GM21576 (cell line): ENCODE data around the gene VASN.
"Not testable (repeated sequence)": the region's sequence is repeated elsewhere in the genome, so short reads cannot be mapped to it uniquely, and the experiment has no call there.

Source experiments
- ATAC-seq: cut with Tn5 transposase; IDR thresholded peaks from one replicate; pipeline ENCODE4 v1.9.1; 2021; ENCODE audit warnings: mild to moderate bottlenecking, moderate library complexity; ENCODE audit not compliant: unreplicated experiment

Gene VASN

DNA sequence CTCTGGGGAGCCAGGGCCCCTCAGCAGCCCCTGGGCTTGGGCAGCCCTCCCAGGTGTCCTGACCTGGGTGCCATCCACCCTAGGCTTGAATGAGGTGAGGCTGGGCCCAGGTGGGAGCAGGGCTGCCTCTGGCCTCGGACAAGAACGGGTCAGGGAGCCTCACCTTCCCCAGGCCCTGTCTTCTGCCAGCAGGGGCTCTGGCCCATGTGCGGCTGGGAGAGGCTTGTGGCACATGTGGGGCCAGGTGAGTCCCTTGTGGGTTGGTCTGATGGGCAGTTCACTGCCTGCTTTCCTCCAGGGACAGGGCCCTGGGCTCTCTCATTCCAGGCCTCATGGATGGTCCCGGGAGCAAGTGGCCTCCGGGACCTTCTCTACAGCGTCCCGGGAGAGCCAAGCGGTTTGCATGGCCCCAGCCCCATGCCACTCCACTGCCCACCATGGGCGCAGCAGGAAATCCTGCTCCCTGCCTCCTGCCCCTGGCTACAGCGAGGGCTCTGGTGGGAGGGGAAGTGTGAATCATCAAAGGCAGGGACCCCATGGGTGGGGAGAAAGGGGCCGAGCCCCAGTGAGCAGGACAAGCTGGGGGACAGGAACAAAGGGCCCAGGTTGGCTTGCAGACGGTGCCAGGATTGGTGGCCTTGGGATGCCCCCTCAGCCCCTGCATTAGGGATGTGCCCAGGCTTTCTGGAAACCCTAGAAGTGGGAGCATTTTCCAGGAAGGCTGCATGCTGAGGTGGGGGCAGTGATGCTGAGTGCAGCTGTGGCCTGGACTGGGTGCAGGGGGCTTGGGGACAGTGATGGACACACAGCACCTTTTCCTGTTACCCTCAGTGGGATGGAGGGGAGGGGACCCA lies 12.2 kb downstream of the VASN start:
- ATAC-seq: no peak

DNA sequence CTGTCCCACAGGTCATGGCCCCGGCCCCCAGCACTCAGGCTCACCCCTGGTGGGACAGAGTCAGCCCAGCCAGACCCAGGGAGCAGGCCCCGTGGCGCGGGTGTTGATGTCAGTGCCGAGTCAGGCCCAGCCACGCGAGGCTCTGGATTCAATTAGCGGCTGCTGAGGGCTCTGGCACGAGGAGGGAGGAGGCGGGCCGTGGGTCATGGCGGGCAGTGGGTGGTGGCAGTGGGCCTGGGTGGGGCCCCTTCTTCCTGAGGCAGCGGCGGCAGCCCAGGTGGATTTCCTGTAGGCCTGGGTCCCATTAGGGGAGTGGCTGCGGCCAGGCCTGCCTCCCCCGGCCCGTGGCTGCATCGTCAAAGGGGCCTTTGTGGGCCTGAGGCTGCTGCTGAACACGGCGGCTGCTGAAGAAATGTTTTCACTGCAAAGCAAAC lies 12.9 kb downstream of the VASN start:
- ATAC-seq: no peak

DNA sequence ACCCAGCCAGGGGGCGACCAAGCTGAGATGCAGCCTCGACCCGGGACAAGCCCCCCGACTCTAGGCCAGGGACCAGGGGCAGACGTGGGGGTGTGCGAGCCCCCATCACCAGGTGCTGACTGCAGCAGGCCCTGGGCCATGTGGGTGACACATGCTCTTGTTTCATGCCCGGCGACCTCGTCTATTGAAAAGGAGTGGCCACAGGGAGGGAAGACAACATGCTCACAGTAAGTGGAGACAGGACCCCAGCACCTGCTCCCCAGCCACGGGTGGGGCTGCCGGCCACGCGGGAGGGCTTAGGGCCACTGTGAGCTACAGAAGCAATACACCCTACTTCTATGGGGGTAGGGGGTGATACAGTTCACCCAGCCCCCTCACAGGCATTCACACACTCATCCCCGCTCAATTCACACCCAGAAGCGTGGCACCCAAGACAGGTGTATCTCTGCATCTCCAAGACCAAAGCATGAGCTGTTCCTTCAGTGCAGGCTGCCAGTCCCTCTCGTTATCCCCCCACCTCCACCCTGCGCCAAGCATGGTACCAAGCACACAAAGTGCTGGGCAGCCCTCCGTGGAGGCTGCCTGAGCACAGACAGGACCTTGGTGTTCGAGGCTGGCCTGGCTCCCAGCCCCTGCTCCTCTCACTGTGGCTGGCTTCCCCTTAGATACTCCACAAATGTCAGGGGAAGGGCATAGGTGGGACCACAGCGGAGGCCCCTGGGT lies 13.6 kb downstream of the VASN start:
- ATAC-seq: no peak

DNA sequence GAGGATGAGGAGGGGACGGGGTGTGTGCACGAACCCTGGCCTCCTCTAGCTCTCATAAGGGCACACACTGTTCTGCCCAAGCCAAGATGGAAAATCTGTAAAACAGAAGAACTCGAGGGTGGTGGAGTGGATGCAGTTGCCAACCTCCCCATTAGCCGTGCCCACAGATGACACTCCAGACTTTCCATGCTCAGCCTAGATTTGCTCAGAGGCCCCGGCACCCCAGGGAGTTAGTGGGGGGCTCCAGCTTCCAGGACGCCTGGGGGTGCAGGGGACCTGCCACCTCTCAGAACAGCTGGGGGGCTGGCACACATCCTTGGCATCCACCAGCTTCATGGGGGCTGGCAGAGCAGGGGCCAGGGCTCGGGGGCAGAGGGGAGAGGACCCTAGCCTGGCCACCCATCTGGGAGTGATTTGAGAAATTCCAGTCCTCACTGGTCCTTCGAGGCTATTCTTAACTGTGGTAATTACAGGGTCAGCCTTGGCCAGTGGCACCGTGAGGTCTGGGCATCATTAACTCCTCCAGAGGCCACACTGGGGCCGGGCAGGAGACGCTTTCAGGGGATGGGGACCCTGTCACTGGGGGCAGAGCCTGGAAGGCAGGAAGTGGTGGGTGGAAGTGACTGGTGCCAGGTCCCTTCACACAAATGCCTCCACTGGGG lies 14.3 kb downstream of the VASN start:
- ATAC-seq: no peak

DNA sequence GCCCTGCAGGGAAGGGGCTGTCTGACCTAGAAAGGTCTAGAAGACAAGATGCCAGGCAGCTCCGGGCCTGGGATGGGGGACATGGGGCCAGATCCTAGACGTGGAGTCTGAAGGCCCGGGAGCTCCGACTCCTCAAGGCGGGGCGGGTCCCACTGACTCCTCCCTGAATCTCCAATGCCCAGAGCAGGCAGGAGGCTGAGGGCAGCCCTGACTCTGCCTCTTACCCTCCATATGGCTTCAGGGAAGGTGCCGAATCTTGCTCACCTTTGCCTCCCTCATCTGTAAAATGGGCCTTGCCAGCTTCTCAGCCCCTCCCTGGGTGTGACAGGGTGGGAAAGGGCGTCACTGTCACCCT lies 14.8 kb downstream of the VASN start:
- ATAC-seq: no peak

DNA sequence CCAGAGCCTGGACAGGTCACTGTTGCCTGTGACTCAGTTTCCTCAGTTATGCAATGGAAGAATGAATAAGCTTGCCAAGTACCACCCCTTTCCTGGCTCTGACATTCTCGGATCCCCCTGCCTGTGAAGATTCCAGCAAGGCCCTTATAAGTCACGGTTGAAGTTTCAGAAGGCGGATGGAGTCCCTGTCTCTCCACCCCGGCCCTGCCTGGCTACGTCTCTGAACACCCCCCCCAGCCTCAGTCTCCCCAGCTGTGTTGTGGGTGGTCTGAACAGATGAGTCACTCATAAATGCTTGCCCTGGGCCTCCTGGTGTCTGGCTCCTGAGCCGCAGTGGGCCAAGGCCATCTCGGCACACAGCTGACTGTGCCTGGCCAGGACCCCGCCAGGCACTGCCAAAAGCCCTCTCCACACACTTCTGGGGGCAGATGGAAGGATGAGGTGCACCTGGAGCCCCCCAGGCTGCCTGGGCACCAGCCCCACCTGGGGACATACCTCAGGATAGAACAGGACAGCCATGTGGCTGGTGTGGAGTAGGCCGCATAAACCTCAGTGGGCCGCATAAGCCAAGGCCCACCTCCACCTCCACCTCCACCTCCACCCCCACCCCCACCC lies 15.4 kb downstream of the VASN start:
- ATAC-seq: no peak

DNA sequence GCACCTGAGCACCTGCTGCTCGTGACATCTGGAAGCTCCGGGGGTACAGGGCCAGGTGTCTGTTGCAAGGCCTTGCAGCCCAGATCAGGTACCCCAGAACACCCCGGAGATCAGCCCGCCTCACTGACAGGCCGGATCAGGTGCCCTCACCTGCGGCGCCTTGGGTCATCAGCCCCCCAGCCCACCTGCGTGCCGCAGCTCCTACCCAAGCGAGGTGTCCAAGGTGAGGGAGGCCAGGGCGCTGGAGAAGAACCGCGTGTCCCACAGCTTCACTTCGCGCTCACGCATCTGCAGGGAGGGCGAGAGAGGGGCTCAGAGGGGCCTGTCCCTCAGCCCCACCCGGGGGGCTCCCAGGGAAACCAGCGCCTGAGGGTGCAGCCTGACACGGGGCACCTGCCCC lies 16.1 kb downstream of the VASN start:
- no peak for ATAC-seq

DNA sequence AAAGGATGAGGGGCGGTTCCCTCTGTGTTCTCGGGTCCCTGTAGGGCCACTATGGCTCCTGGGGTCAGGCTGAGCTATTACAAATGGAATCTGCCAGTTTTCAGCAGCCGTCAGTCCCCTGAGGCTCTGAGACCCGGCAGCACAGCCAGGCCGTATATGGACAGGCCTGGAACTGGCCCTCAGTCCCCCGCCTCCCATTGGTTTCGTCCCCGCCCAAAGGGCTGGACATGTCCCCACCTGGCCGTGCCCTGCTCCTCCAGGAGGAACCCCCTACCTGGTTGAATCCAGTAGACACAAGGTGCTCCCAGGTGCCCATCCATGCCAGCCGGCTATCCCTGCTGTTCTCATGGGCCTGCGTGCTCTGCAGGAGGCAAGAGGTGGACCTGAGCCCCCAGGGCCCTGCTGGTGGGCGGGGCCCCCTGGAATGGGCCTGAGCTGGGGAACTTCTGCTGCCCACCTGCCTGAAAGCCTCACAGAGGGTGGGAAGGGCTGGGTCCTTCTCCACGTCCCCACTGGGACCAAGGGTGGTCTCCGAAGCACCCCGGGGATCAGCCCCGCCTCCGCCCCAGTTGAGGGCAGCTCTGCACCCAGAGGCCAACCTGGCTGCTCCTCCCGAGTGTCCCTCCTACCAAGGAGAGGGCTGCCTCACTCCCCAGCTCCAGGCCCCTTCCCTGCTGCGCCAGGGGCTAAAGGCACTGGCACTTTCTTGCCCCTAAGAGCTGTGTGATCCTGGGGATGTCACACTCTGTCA lies 16.8 kb downstream of the VASN start:
- no peak for ATAC-seq

GRCh38 chr16:4389051-4389955 lies 17.7 kb downstream of the VASN start:
- no peak for ATAC-seq

- ATAC-seq: no peak
Observed at GRCh38 chr16:4390266-4391260, 18.9 kb downstream of the VASN start.

GRCh38 chr16:4391631-4392381 lies 20.2 kb downstream of the VASN start:
- ATAC-seq: no peak

GRCh38 chr16:4392382-4393239 lies 21.0 kb downstream of the VASN start:
- ATAC-seq: no peak

DNA sequence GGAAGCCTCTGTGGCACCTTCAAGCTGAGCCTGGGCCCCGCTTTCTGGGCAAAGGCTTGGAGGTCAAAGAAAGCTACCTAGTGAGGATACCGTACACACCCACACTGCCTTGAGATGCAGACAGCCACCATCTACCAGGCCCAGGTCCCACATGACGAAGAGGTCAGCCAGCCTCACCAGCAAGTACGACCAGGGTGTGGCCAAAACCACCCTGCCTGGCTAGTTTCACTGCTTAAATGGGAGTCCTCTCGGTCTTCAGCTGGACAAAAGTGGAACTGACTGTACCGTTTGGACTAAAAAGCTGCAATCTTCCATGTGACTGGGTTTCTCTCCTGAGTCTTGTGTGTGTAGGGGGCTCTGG lies 21.6 kb downstream of the VASN start:
- no peak for ATAC-seq

- not testable (repeated sequence) for ATAC-seq
Observed at GRCh38 chr16:4393850-4394249, 22.2 kb downstream of the VASN start.

DNA sequence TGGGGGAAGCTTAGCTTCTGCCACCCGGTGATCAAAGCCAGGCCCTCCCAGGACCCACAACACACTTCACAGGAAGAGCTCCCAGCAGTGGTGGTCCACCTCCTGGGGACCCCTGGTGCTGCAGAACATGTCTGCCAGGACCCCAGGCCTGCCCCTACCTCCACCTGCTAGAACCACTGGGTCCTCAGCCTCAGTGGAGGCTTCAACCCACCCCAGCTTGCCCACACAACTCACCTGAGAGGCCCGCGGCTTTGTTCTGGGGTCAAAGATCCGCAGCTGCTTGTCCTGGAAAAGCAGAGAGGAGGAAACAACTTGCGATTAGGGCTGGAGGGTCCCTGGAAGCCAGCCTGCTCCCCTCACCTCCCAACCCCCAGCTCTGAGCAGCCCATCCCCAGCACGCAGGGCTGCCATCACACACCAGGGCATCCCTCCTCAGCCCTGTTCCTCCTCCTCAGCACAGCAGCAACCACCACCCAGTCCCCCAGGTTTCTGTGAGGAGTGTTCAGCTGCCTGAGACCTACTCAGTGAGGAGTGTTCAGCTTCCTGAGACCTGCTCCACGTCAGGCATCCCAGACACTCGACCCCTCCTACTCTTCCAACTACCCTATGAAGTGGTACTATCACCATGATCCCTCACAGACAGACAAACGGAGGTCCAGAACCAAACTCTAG lies 23.5 kb downstream of the VASN start:
- no peak for ATAC-seq

- no peak for ATAC-seq
Observed at GRCh38 chr16:4399001-4399730, 27.5 kb downstream of the VASN start.
